Measurements from ENCODE around the gene HSD17B12. TPM values are rescaled to one million over a fixed set of nuclear protein-coding genes. Genes with fewer than 3 reads are reported as not detected.

Gene HSD17B12
- total and polyA plus RNA-seq, 2 of the 8 experiments (the other 6 are each of a cell fraction or from before 2014, with no cell fraction given), result 46.0 to 121 TPM

GRCh38 chr11:43732225-43732624, 51.7 kb downstream of the HSD17B12 start:
- Histone ChIP-seq H3K27ac (ENCODE audit: low read depth, low read length) (no peak overlapping the region), H4K5ac (ENCODE audit: insufficient read length, low read depth, low read length) (no peak overlapping the region), H4K20me1 (replicated peaks in 1 of 2; ENCODE audit: control insufficient read depth in 1 of 2, insufficient read depth in 2 of 2, low read length in 2 of 2) (peaks cover 3 to 5% of the 10 kb centered on the region in 2 experiments), H2AK5ac (ENCODE audit: low read depth, low read length) (no peak overlapping the region), H3K14ac (ENCODE audit: insufficient read length) (no peak overlapping the region), H3K79me2 (ENCODE audit: control insufficient read depth in 1 of 2, insufficient read depth in 2 of 2, low read length in 2 of 2) (peaks cover 0 to 84% of the 10 kb centered on the region in 2 experiments; a peak in 2 of 4 replicates), H2BK5ac (ENCODE audit: low read depth, low read length) (no peak overlapping the region), H3K23me2 (ENCODE audit: low read depth, low read length) (no peaks in the 10 kb centered on the region), H2BK15ac (ENCODE audit: low read length) (no peak overlapping the region), H3K4me3 (ENCODE audit: extremely low read depth in 1 of 4, insufficient read depth in 2 of 4, low read depth in 3 of 4, low read length in 4 of 4) (no peak overlapping the region), H4K91ac (replicated peaks; ENCODE audit: insufficient read length, low read length) (no peak overlapping the region), H3K23ac (ENCODE audit: insufficient read length) (no peak overlapping the region), H4K8ac (ENCODE audit: extremely low read depth, insufficient read depth, low read length) (no peak overlapping the region), H3K18ac (ENCODE audit: extremely low read depth, low read length) (no peak overlapping the region), H3K79me1 (ENCODE audit: low read depth, low read length) (peaks cover 4% of the 10 kb centered on the region), H3K9ac (replicated peaks in 1 of 4; ENCODE audit: extremely low read depth in 1 of 4, low read depth in 3 of 4, low read length in 3 of 4) (no peak overlapping the region), H3K4me2 (ENCODE audit: insufficient read depth in 1 of 2, low read depth in 2 of 2, low read length in 2 of 2) (no peak overlapping the region), H2BK20ac (ENCODE audit: low read length) (no peak overlapping the region), H2AFZ (ENCODE audit: low read length) (no peak overlapping the region), H3K27me3 (replicated peaks in 1 of 4; ENCODE audit: control insufficient read depth in 3 of 4, extremely low read depth in 1 of 4, insufficient read depth in 3 of 4, low read length in 3 of 4) (no peaks in the 10 kb centered on the region), H2BK120ac (replicated peaks; ENCODE audit: low read depth, low read length) (no peak overlapping the region), H3K4me1 (replicated peaks in 1 of 4; ENCODE audit: control insufficient read depth in 3 of 4, insufficient read depth in 4 of 4, low read length in 3 of 4) (peaks cover 0 to 5% (median 2%) of the 10 kb centered on the region in 4 experiments; a peak in 4 of 7 replicates), H3K56ac (replicated peaks; ENCODE audit: insufficient read length, low read depth, low read length) (no peak overlapping the region), H2BK12ac (ENCODE audit: low read depth, low read length) (no peak overlapping the region), H3K36me3 (ENCODE audit: control insufficient read depth in 2 of 4, insufficient read depth in 4 of 4, low read length in 3 of 4) (peaks cover 0 to 3% (median 0%) of the 10 kb centered on the region in 4 experiments; a peak in 1 of 8 replicates), H3K4ac (replicated peaks; ENCODE audit: insufficient read length, low read depth, low read length) (no peak overlapping the region), H3K9me3 (ENCODE audit: insufficient read depth in 2 of 2, low read depth in 1 of 2, low read length in 1 of 2) (no peaks in the 10 kb centered on the region)
- ChIA-PET POLR2A (ENCODE audit: partially characterized antibody) (interaction anchor here (1.8 kb wide), 1 partner anchor 15 kb away, joined by 3 read pairs; no protein-coding TSS in a partner anchor), CTCF (ENCODE audit: partially characterized antibody) (no interaction called here)
- FAIRE-seq (no peak), DNase-seq (ENCODE audit: low read depth in 1 of 2, low spot score in 2 of 2) (no peak)
- 82% methylated on average over 3 of the region's 3 CpGs; no CpG with 5 or more reads in 1 of the 2 experiments for WGBS, 2 experiments (ENCODE audit: extremely low coverage in 1 of 2, insufficient coverage in 1 of 2, insufficient read length in 1 of 2, insufficient replicate concordance in 2 of 2, low coverage in 1 of 2, low lambda C conversion rate in 2 of 2, missing lambda C conversion rate in 1 of 2)
- no peak for TF ChIP-seq KDM5A (IDR thresholded peaks at IDR 0.05; ENCODE audit: low read length)
- TF ChIP-seq POLR2AphosphoS5 (IDR thresholded peaks at IDR 0.05; ENCODE audit: low read depth, low read length), result no peak
- TF ChIP-seq SUZ12 (IDR thresholded peaks at IDR 0.05; ENCODE audit: low read length), result no peak
- TF ChIP-seq ATF3 (IDR thresholded peaks at IDR 0.05; ENCODE audit: insufficient read depth, low read depth, low read length), result no peak
- TF ChIP-seq SP4 (IDR thresholded peaks at IDR 0.05; ENCODE audit: low read length), result no peak
- TF ChIP-seq CHD2 (IDR thresholded peaks at IDR 0.05; ENCODE audit: low read length), result no peak
- no peak for TF ChIP-seq RBBP5 (IDR thresholded peaks at IDR 0.05; ENCODE audit: borderline replicate concordance, low read depth, low read length)
- TF ChIP-seq POLR2A (IDR thresholded peaks at IDR 0.05; ENCODE audit: control extremely low read depth in 1 of 2, low read depth in 2 of 2, low read length in 2 of 2), result no peak
- TF ChIP-seq CBX8 (IDR thresholded peaks at IDR 0.05; ENCODE audit: borderline replicate concordance, low read depth, low read length), result no peak
- no peak for TF ChIP-seq EZH2 (IDR thresholded peaks at IDR 0.05; ENCODE audit: low read depth, low read length, severe bottlenecking)
- TF ChIP-seq TBP (IDR thresholded peaks at IDR 0.05; ENCODE audit: low read depth, low read length), result no peak
- TF ChIP-seq TAF7 (optimal IDR thresholded peaks at IDR 0.05; ENCODE audit: borderline replicate concordance, low read depth, low read length), result no peak
- no peak for TF ChIP-seq GTF2F1 (IDR thresholded peaks at IDR 0.05; ENCODE audit: borderline replicate concordance, low read depth, low read length)
- TF ChIP-seq JUND (IDR thresholded peaks at IDR 0.05; ENCODE audit: low read length), result no peak
- TF ChIP-seq SP1 (IDR thresholded peaks at IDR 0.05; ENCODE audit: low read depth, low read length), result no peak

Measured in H1 (cell line).